OCI-M1 (cell line): ENCODE results near the gene KRT222.

Experiments
- DNase-seq: peaks from one replicate; lab custom pipeline; 2025; lab: John Stamatoyannopoulos, UW

KRT222 gene

GRCh38 chr17:40615068-40615840, 49.7 kb downstream of the KRT222 start:
- peak; percentile 69 for DNase-seq

- DNase-seq = no peak
These were observed 50.4 kb downstream of the KRT222 start for GRCh38 chr17:40614431-40615067.

GRCh38 chr17:40613467-40614154, 51.4 kb downstream of the KRT222 start:
- DNase-seq = no peak

- DNase-seq = no peak
These were observed 52.3 kb downstream of the KRT222 start for GRCh38 chr17:40612599-40613244.

- no peak for DNase-seq
These were observed 53.0 kb downstream of the KRT222 start for GRCh38 chr17:40611840-40612474.

GRCh38 chr17:40610359-40610758, 54.6 kb downstream of the KRT222 start:
- DNase-seq = no peak

GRCh38 chr17:40608061-40608581, 56.9 kb downstream of the KRT222 start:
- DNase-seq = no peak

GRCh38 chr17:40607641-40608040, 57.3 kb downstream of the KRT222 start:
- no peak for DNase-seq

GRCh38 chr17:40606548-40607353, 58.2 kb downstream of the KRT222 start:
- no peak for DNase-seq

- no peak for DNase-seq
These were observed 59.7 kb downstream of the KRT222 start for GRCh38 chr17:40605306-40605705.
